Right lobe of liver (tissue), 6 donors: ENCODE measurements around the gene OR10G8. TPM values are rescaled to one million over a fixed set of nuclear protein-coding genes. Genes with fewer than 3 reads are reported as not detected.
A peak's percentile ranks its signal among the peaks of the same experiment; 100 is the strongest.

Source experiments
- ATAC-seq, 4 donors: fragments of 200-7000 bp; cut with Tn5 transposase; one replicate each; pipeline ENCODE4 v1.9.1; 2020; ENCODE audit warnings: mild to moderate bottlenecking in 4 of 4, moderate library complexity in 4 of 4
- DNase-seq, 3 donors: peaks; one replicate each; pipeline ENCODE4 v3.0.0-alpha.2; 2020
- H3K27ac ChIP-seq, 3 donors: fragments of 200-600 bp; one replicate each; pipeline ENCODE4 v1.8.0; 2022
- H3K27me3 ChIP-seq, 2 donors: fragments of 200-600 bp; one replicate each; pipeline ENCODE4 v1.8.0; 2022
- H3K36me3 ChIP-seq, 4 donors: fragments of 200-600 bp; sonication (generic) in 1 of 4; one replicate each; pipeline versions ENCODE4 v1.5.1 to v1.8.0; 2017 to 2022; ENCODE audit warnings: control low read depth in 1 of 4
- H3K4me1 ChIP-seq, 4 donors: fragments of 200-600 bp; sonication (generic) in 1 of 4; one replicate each; pipeline versions ENCODE4 v1.5.1 to v1.8.0; 2017 to 2022; ENCODE audit warnings: control low read depth in 1 of 4
- H3K4me3 ChIP-seq, 3 donors: fragments of 200-600 bp; one replicate each; pipeline ENCODE4 v1.8.0; 2022
- H3K9me3 ChIP-seq, 4 donors: fragments of 200-600 bp; sonication (generic) in 1 of 4; one replicate each; pipeline versions ENCODE4 v1.5.1 to v1.8.0; 2017 to 2022; ENCODE audit warnings: control low read depth in 1 of 4
- POLR2A ChIP-seq: fragments of 450-650 bp; IDR thresholded peaks from one replicate; pipeline ENCODE4 v1.6.1; 2017; ENCODE audit warnings: antibody characterized with exemption, mild to moderate bottlenecking
- WGBS: methylation state at CpG from one replicate; pipeline ENCODE4 v1.1.6; 2018; ENCODE audit warnings: low coverage, low lambda C conversion rate; ENCODE audit not compliant: insufficient coverage; ENCODE audit errors: missing lambda C conversion rate; 5-methylcytosine and 5-hydroxymethylcytosine counted together
- intact Hi-C, 2 donors: fragments of 100-400 bp; cut with DNase I; formaldehyde crosslinking; loops; one replicate each; pipeline versions ENCODE4 v1.11.2 to v1.14.1; 2022
- long read RNA-seq: library from polyadenylated mRNA; unstranded; transcript quantifications from one replicate; pipeline ENCODE4 v2.0.0, GENCODE V29; 2019
- total RNA-seq, 6 experiments: library from RNA; depleted of rRNA in 2 of 6; stranded (reverse); fragments of >200 nt in 2 of 6; fragmentation: NEBNext Ultra II Directional in 3 of 6; extraction: Animal tissue kit (Norgen Biotek cat#: 25700) in 3 of 6; gene quantifications; one replicate each; pipeline versions ENCODE4 v1.1.0 to v1.2.4, GENCODE V29; 2016 to 2023
- TF ChIP-seq, protein P1 (sequence below), 4 donors: fragments of 200-600 bp in 3 of 4; fragments of 450-650 bp in 1 of 4; IDR thresholded peaks; one replicate each; pipeline versions ENCODE4 v1.5.1 to v1.8.0; 2016 to 2022; ENCODE audit warnings: antibody characterized with exemption in 4 of 4, mild to moderate bottlenecking in 2 of 4
- donor health status: DM: no; HTN: yes; CAD: no.
- donor health status: DM: no; HTN: no; CAD: no.
- donor health status: DM: no; HTN: no; CAD: no.
- donor health status: DM: no; HTN: yes; CAD: no.
- donor health status: DM: no; HTN: yes; CAD: no.

OR10G8 gene, protein sequence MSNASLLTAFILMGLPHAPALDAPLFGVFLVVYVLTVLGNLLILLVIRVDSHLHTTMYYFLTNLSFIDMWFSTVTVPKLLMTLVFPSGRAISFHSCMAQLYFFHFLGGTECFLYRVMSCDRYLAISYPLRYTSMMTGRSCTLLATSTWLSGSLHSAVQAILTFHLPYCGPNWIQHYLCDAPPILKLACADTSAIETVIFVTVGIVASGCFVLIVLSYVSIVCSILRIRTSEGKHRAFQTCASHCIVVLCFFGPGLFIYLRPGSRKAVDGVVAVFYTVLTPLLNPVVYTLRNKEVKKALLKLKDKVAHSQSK
- not detected for total RNA-seq
- long read RNA-seq, result 0 reads

DNA sequence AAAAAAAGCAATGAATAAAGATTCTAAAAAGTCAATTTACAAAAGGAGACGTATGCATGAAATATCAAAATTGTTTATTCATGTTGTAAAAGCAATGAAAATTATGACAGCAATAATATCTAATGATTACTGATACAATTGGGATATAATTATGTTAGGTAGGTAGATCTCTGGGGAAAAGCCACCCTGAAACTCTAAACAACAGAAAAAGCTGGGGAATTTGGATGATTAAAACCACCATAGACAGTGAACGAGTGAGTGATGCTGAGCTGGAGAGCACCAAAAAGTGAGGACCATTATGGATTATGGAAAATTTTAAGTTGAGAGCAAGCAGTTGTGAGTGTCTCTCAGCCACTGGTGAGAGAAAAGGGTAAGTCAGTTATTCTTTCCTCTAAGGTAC is at the start of gene OR10G8:
TSS of gene OR10G8 (plus strand) at position 301 of the 400 bp plus-strand sequence. CDS start 2,825 bp downstream, outside the sequence.
- no peak within 1 kb of the TSS for H3K27ac ChIP-seq
- ATAC-seq (no peak), DNase-seq (no peak)
- 36% methylated on average over 2 of the region's 2 CpGs for WGBS
- no peaks in the 10 kb centered on the region for H3K36me3 ChIP-seq
- H3K4me1 ChIP-seq, result no peaks in the 10 kb centered on the region
- H3K9me3 ChIP-seq, result no peaks in the 10 kb centered on the region
- H3K27me3 ChIP-seq, result no peaks in the 10 kb centered on the region
- TF ChIP-seq POLR2A, result no peak
- TF ChIP-seq, protein P1, sequence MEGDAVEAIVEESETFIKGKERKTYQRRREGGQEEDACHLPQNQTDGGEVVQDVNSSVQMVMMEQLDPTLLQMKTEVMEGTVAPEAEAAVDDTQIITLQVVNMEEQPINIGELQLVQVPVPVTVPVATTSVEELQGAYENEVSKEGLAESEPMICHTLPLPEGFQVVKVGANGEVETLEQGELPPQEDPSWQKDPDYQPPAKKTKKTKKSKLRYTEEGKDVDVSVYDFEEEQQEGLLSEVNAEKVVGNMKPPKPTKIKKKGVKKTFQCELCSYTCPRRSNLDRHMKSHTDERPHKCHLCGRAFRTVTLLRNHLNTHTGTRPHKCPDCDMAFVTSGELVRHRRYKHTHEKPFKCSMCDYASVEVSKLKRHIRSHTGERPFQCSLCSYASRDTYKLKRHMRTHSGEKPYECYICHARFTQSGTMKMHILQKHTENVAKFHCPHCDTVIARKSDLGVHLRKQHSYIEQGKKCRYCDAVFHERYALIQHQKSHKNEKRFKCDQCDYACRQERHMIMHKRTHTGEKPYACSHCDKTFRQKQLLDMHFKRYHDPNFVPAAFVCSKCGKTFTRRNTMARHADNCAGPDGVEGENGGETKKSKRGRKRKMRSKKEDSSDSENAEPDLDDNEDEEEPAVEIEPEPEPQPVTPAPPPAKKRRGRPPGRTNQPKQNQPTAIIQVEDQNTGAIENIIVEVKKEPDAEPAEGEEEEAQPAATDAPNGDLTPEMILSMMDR (IDR thresholded peaks at IDR 0.05), result no peak
- no peak within 1 kb of the TSS for H3K4me3 ChIP-seq
- intact Hi-C loops, result no loop called here

DNA sequence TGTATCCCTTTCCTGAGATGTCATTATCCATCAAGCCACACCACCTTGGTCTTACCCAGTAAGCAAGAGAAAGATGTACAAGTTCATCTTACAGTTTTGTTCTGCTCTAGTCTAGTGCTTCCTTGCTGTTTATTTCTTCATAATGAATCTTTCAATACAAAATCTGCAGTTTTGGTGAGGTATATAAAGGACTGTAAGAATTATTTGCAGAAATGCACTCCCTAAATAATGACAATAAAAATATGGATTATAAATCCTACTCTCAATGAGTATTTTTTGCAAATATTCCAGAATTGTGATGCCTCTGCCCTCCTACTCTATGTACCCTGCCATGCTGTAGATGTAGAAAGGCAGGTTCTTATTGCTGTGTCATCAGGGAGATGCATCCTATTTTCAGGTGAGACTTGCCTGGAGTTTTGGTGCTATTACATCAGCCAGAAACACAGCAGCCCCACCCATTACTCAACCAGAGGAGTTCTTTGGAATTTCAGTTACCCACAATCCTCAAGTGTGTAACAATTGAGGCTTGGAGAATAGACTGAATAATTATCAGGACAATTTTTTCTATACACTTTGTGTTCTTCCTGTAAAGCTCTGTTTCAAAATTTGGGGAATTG is 48.8 kb upstream of the OR10G8 start, which contains the start of gene OR10S1:
TSS of gene OR10S1 (minus strand) at position 51 of the 617 bp plus-strand sequence. CDS start 117 bp downstream, outside the sequence.
- DNase-seq (no peak), ATAC-seq (no peak)
- TF ChIP-seq, protein P1 (IDR thresholded peaks at IDR 0.05), result no peak
- TF ChIP-seq POLR2A, result no peak
- H3K4me1 ChIP-seq, result no peaks in the 10 kb centered on the region
- no peaks in the 10 kb centered on the region for H3K27me3 ChIP-seq
- intact Hi-C loops, result no loop called here
- no peaks in the 10 kb centered on the region for H3K36me3 ChIP-seq
- no peaks in the 10 kb centered on the region for H3K9me3 ChIP-seq
- no peak within 1 kb of the TSS for H3K27ac ChIP-seq
- H3K4me3 ChIP-seq, result no peak within 1 kb of the TSS

GRCh38 chr11:123979311-123979710 is 47.3 kb upstream of the OR10G8 start:
- Histone ChIP-seq H3K4me1 (no peaks in the 10 kb centered on the region), H3K4me3 (no peak overlapping the region), H3K36me3 (no peaks in the 10 kb centered on the region), H3K27ac (no peak overlapping the region), H3K27me3 (no peaks in the 10 kb centered on the region), H3K9me3 (no peaks in the 10 kb centered on the region)
- TF ChIP-seq POLR2A, result no peak
- TF ChIP-seq, protein P1 (IDR thresholded peaks at IDR 0.05), result no peak
- 59% methylated on average over 4 of the region's 5 CpGs for WGBS
- intact Hi-C loops, result no loop called here
- no peak for DNase-seq
- ATAC-seq, result peak in 1 of 4 donors; percentile 29

- no peak within 1 kb of the TSS for H3K27ac ChIP-seq
- intact Hi-C loops, result no loop called here
- no peaks in the 10 kb centered on the region for H3K9me3 ChIP-seq
- no peak for TF ChIP-seq POLR2A
- TF ChIP-seq, protein P1 (IDR thresholded peaks at IDR 0.05), result no peak
- H3K4me3 ChIP-seq, result no peak within 1 kb of the TSS
- no peaks in the 10 kb centered on the region for H3K36me3 ChIP-seq
- ATAC-seq (no peak), DNase-seq (no peak)
- H3K27me3 ChIP-seq, result no peaks in the 10 kb centered on the region
- no peaks in the 10 kb centered on the region for H3K4me1 ChIP-seq
- WGBS, result 35% methylated on average over 1 of the region's 1 CpG
Measured at GRCh38 chr11:123995119-123995518, 31.5 kb upstream of the OR10G8 start, which contains the start of gene OR10G6. OR10G6 (minus strand) TSS chr11:123995161; CDS start chr11:123995161, 0 bp downstream.
